ENCODE data around the gene EFCAB5. TPM values are rescaled to one million over a fixed set of nuclear protein-coding genes. Genes with fewer than 3 reads are reported as not detected.

Gene EFCAB5
- polyA plus RNA-seq, 1 donor (not counting 4 experiments of a cell fraction or from before 2014, with no cell fraction given): 0.17 TPM

- Histone ChIP-seq H3K9me3 (ENCODE audit: control insufficient read depth, low read depth, low read length) (no peaks in the 10 kb centered on the region), H3K79me2 (ENCODE audit: control insufficient read depth, insufficient read depth, low read length) (no peaks in the 10 kb centered on the region), H4K20me1 (ENCODE audit: control insufficient read depth, extremely low read depth, insufficient read depth, low read length) (no peaks in the 10 kb centered on the region), H3K9me1 (ENCODE audit: control insufficient read depth, extremely low read depth, insufficient read depth, low read length) (no peaks in the 10 kb centered on the region), H3K27me3 (ENCODE audit: control insufficient read depth, extremely low read depth, insufficient read depth, low read length) (no peaks in the 10 kb centered on the region), H2AFZ (ENCODE audit: control insufficient read depth, low read length) (no peak overlapping the region), H3K4me1 (ENCODE audit: control insufficient read depth, extremely low read depth, insufficient read depth, low read length) (peaks cover 5% of the 10 kb centered on the region), H3K27ac (ENCODE audit: control insufficient read depth, insufficient read depth, low read length) (no peak overlapping the region), H3K4me3 (ENCODE audit: control insufficient read depth in 2 of 3, extremely low read depth in 1 of 3, insufficient read depth in 2 of 3, low read depth in 1 of 3, low read length in 3 of 3) (no peak overlapping the region), H3K4me2 (ENCODE audit: control insufficient read depth, extremely low read depth, insufficient read depth, low read depth, low read length) (no peak overlapping the region), H3K9ac (ENCODE audit: control insufficient read depth, extremely low read depth, insufficient read depth, low read length) (no peak overlapping the region), H3K36me3 (ENCODE audit: control insufficient read depth in 2 of 2, extremely low read depth in 1 of 2, insufficient read depth in 2 of 2, low read length in 2 of 2) (no peaks in the 10 kb centered on the region)
- dilution Hi-C loops (cut with MboI; ENCODE audit: extremely low pct_ligation_motif_present, low sequenced_read_pairs): no loop called here
- no peak for TF ChIP-seq EZH2 (IDR thresholded peaks at IDR 0.05; ENCODE audit: low read length)
- no peak for TF ChIP-seq CTCF (optimal IDR thresholded peaks at IDR 0.05 in 1 of 3, IDR thresholded peaks at IDR 0.05 in 1 of 3, conservative IDR thresholded peaks at IDR 0.05 in 1 of 3; ENCODE audit: extremely low read depth in 1 of 3, insufficient read depth in 2 of 3, low read length in 3 of 3)
- peak; percentile 36 for FAIRE-seq
- no peak for DNase-seq (ENCODE audit: low read depth, low spot score)
Observed at GRCh38 chr17:30000001-30000754, 58.7 kb downstream of the EFCAB5 start.

GRCh38 chr17:30000755-30001257, 59.4 kb downstream of the EFCAB5 start:
- Histone ChIP-seq H3K4me3 (ENCODE audit: control insufficient read depth in 2 of 3, extremely low read depth in 1 of 3, insufficient read depth in 2 of 3, low read depth in 1 of 3, low read length in 3 of 3) (no peak overlapping the region), H3K4me1 (ENCODE audit: control insufficient read depth, extremely low read depth, insufficient read depth, low read length) (peaks cover 9% of the 10 kb centered on the region), H3K9ac (ENCODE audit: control insufficient read depth, extremely low read depth, insufficient read depth, low read length) (no peak overlapping the region), H2AFZ (ENCODE audit: control insufficient read depth, low read length) (peak overlapping the region; percentile 3), H4K20me1 (ENCODE audit: control insufficient read depth, extremely low read depth, insufficient read depth, low read length) (no peaks in the 10 kb centered on the region), H3K9me1 (ENCODE audit: control insufficient read depth, extremely low read depth, insufficient read depth, low read length) (no peaks in the 10 kb centered on the region), H3K36me3 (ENCODE audit: control insufficient read depth in 2 of 2, extremely low read depth in 1 of 2, insufficient read depth in 2 of 2, low read length in 2 of 2) (no peaks in the 10 kb centered on the region), H3K27ac (ENCODE audit: control insufficient read depth, insufficient read depth, low read length) (no peak overlapping the region), H3K79me2 (ENCODE audit: control insufficient read depth, insufficient read depth, low read length) (no peaks in the 10 kb centered on the region), H3K9me3 (ENCODE audit: control insufficient read depth, low read depth, low read length) (no peaks in the 10 kb centered on the region), H3K4me2 (ENCODE audit: control insufficient read depth, extremely low read depth, insufficient read depth, low read depth, low read length) (no peak overlapping the region), H3K27me3 (ENCODE audit: control insufficient read depth, extremely low read depth, insufficient read depth, low read length) (no peaks in the 10 kb centered on the region)
- TF ChIP-seq EZH2 (IDR thresholded peaks at IDR 0.05; ENCODE audit: low read length) (no peak), CTCF (optimal IDR thresholded peaks at IDR 0.05 in 1 of 3, IDR thresholded peaks at IDR 0.05 in 1 of 3, conservative IDR thresholded peaks at IDR 0.05 in 1 of 3; ENCODE audit: extremely low read depth in 1 of 3, insufficient read depth in 2 of 3, low read length in 3 of 3) (no peak)
- DNase-seq (ENCODE audit: low read depth, low spot score) (no peak), FAIRE-seq (no peak)
- dilution Hi-C loops (cut with MboI; ENCODE audit: extremely low pct_ligation_motif_present, low sequenced_read_pairs): no loop called here

Measured in keratinocyte (primary cell).